Breast epithelium (tissue), 4 donors: ENCODE data around the gene RAB28. TPM values are rescaled to one million over a fixed set of nuclear protein-coding genes. Genes with fewer than 3 reads are reported as not detected.
A peak's percentile ranks its signal among the peaks of the same experiment; 100 is the strongest.

Experiments
- DNase-seq, 2 donors: peaks; one replicate each; pipeline ENCODE4 v3.0.0-alpha.2; 2019; ENCODE audit warnings: low spot score in 2 of 2
- H3K27ac ChIP-seq, 2 donors: fragments of 200-600 bp; sonication (generic) in 1 of 2; one replicate each; pipeline ENCODE4 v1.5.1; 2016 to 2019; ENCODE audit warnings: mild to moderate bottlenecking in 1 of 2
- H3K27me3 ChIP-seq, 2 donors: fragments of 200-600 bp; sonication (generic) in 1 of 2; one replicate each; pipeline versions ENCODE4 v1.5.1 to v1.6.0; 2017 to 2019; ENCODE audit warnings: control low read depth in 1 of 2, mild to moderate bottlenecking in 1 of 2
- H3K36me3 ChIP-seq: fragments of 200-600 bp; one replicate; pipeline ENCODE4 v1.5.1; 2019
- H3K4me1 ChIP-seq, 2 donors: fragments of 200-600 bp; sonication (generic); one replicate each; pipeline ENCODE4 v1.5.1; 2016 to 2019; ENCODE audit warnings: control low read depth in 1 of 2
- H3K4me3 ChIP-seq, 3 donors: fragments of 200-600 bp; sonication (generic); 1 replicate in 2 of 3; 2 replicates in 1 of 3; pipeline ENCODE4 v1.5.1; 2016 to 2019; ENCODE audit warnings: mild to moderate bottlenecking in 3 of 3, moderate library complexity in 2 of 3
- H3K9me3 ChIP-seq, 2 donors: fragments of 200-600 bp; sonication (generic) in 1 of 2; one replicate each; pipeline ENCODE4 v1.5.1; 2016 to 2019; ENCODE audit warnings: control low read depth in 1 of 2
- CTCF ChIP-seq, 3 donors: fragments of 450-650 bp; IDR thresholded peaks; one replicate each; pipeline ENCODE4 v1.5.1; 2016 to 2017; ENCODE audit warnings: antibody characterized with exemption in 3 of 3, mild to moderate bottlenecking in 3 of 3, moderate library complexity in 3 of 3
- POLR2A ChIP-seq: fragments of 450-650 bp; IDR thresholded peaks from one replicate; pipeline ENCODE4 v1.6.1; 2016; ENCODE audit warnings: antibody characterized with exemption, mild to moderate bottlenecking, moderate library complexity
- POLR2AphosphoS5 ChIP-seq, 3 donors: sonication (generic); formaldehyde crosslinking; IDR thresholded peaks; one replicate each; pipeline ENCODE4 v1.6.1; 2017; ENCODE audit warnings: antibody characterized with exemption in 3 of 3
- intact Hi-C: fragments of 100-400 bp; cut with DNase I; formaldehyde crosslinking; loops from one replicate; pipeline ENCODE4 v1.15.1; 2023; ENCODE audit warnings: low total_unique reads
- total RNA-seq, 3 donors: library from RNA; depleted of rRNA; stranded (reverse); fragments of >200 nt; gene quantifications; one replicate each; pipeline ENCODE4 v1.1.0, GENCODE V29; 2016

The RAB28 gene
- total RNA-seq, 3 donors from 2014 or later, result 21.9 to 27.8 (median 24.3) TPM

DNA sequence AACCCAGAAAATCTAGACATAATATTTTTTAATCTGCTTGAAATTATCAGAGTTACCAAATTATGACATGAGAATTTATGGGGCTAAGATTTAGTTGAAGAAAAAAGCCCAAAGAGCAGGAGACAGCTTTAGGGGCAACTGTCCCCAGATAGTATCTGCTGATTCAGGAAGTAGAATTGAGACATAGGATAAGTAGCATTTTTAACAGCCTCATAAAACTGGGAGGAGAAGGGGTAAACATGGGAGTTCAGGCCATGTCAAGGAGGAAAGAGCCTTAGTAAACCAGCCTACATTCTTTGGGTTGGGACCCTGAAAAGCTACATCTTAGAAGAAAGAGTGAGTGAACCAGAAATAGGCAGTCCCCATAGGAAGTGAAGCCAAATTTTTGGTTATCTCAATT lies 9.7 kb upstream of the RAB28 start:
- no peak for TF ChIP-seq POLR2AphosphoS5 (IDR thresholded peaks at IDR 0.05)
- TF ChIP-seq POLR2A, result no peak
- no peak for TF ChIP-seq CTCF (IDR thresholded peaks at IDR 0.05)
- Histone ChIP-seq H3K27me3 (peaks cover 0 to 7% of the 10 kb centered on the region in 2 donors), H3K36me3 (no peaks in the 10 kb centered on the region), H3K27ac (no peak overlapping the region), H3K9me3 (no peaks in the 10 kb centered on the region), H3K4me3 (no peak overlapping the region), H3K4me1 (no peaks in the 10 kb centered on the region)
- DNase-seq, result no peak
- intact Hi-C loops, result no loop called here

GRCh38 chr4:13492747-13493146 lies 8.6 kb upstream of the RAB28 start:
- peaks cover 0 to 10% of the 10 kb centered on the region in 2 donors for H3K27me3 ChIP-seq
- H3K9me3 ChIP-seq, result no peaks in the 10 kb centered on the region
- TF ChIP-seq CTCF (IDR thresholded peaks at IDR 0.05), result no peak
- no peak for TF ChIP-seq POLR2AphosphoS5 (IDR thresholded peaks at IDR 0.05)
- no peak for TF ChIP-seq POLR2A
- no peak overlapping the region for H3K27ac ChIP-seq
- H3K4me1 ChIP-seq, result no peaks in the 10 kb centered on the region
- H3K36me3 ChIP-seq, result no peaks in the 10 kb centered on the region
- DNase-seq, result no peak
- H3K4me3 ChIP-seq, result no peak overlapping the region
- intact Hi-C loops, result no loop called here

GRCh38 chr4:13484749-13485221 lies 645 bp upstream of the RAB28 start:
- intact Hi-C loops, result no loop called here
- no peak for DNase-seq
- no peaks in the 10 kb centered on the region for H3K9me3 ChIP-seq

GRCh38 chr4:13483768-13484121 lies 395 bp downstream of the RAB28 start:
- H3K4me3 ChIP-seq, result peak overlapping the region; percentile 66 to 98 (median 86)
- TF ChIP-seq CTCF (IDR thresholded peaks at IDR 0.05) (no peak), POLR2AphosphoS5 (IDR thresholded peaks at IDR 0.05) (no peak), POLR2A (no peak)
- H3K4me1 ChIP-seq, result no peaks in the 10 kb centered on the region
- peaks cover 0 to 2% of the 10 kb centered on the region in 2 donors for H3K27me3 ChIP-seq
- intact Hi-C loops, result no loop called here
- no peaks in the 10 kb centered on the region for H3K9me3 ChIP-seq
- peak overlapping the region; percentile 91 to 93 for H3K27ac ChIP-seq
- no peaks in the 10 kb centered on the region for H3K36me3 ChIP-seq
- DNase-seq, result peak in 1 of 2 donors; percentile 35

More at GRCh38 chr4:13484749-13485221, 645 bp upstream of the RAB28 start:
- peak overlapping the region; percentile 66 to 98 (median 86) for H3K4me3 ChIP-seq
- no peaks in the 10 kb centered on the region for H3K4me1 ChIP-seq
- H3K27me3 ChIP-seq, result peaks cover 0 to 7% of the 10 kb centered on the region in 2 donors
- no peaks in the 10 kb centered on the region for H3K36me3 ChIP-seq
- no peak for TF ChIP-seq CTCF (IDR thresholded peaks at IDR 0.05)
- no peak for TF ChIP-seq POLR2A
- no peak for TF ChIP-seq POLR2AphosphoS5 (IDR thresholded peaks at IDR 0.05)
- peak overlapping the region; percentile 91 to 93 for H3K27ac ChIP-seq

GRCh38 chr4:13483136-13483767 lies 888 bp downstream of the RAB28 start:
- H3K36me3 ChIP-seq, result no peaks in the 10 kb centered on the region
- intact Hi-C loops, result no loop called here
- H3K27me3 ChIP-seq, result no peaks in the 10 kb centered on the region
- no peaks in the 10 kb centered on the region for H3K9me3 ChIP-seq
- H3K4me1 ChIP-seq, result no peaks in the 10 kb centered on the region
- no peak for TF ChIP-seq CTCF (IDR thresholded peaks at IDR 0.05)
- TF ChIP-seq POLR2A, result no peak
- no peak for TF ChIP-seq POLR2AphosphoS5 (IDR thresholded peaks at IDR 0.05)
- DNase-seq, result no peak
- H3K4me3 ChIP-seq, result peak overlapping the region; percentile 66 to 98 (median 86)
- H3K27ac ChIP-seq, result peak overlapping the region; percentile 91 to 93
